ENCODE results near the gene GOPC.

GOPC gene

GRCh38 chr6:117514655-117515054, 87.7 kb downstream of the GOPC start:
- DNase-seq (ENCODE audit: low read depth in 2 of 2), result no peak

- no peak for DNase-seq (ENCODE audit: low read depth in 2 of 2)
Measured at GRCh38 chr6:117513778-117514365, 88.4 kb downstream of the GOPC start.

- no peak for DNase-seq (ENCODE audit: low read depth in 2 of 2)
Measured at GRCh38 chr6:117512987-117513573, 89.2 kb downstream of the GOPC start.

- DNase-seq (ENCODE audit: low read depth in 2 of 2), result no peak
Measured at GRCh38 chr6:117512056-117512828, 90.1 kb downstream of the GOPC start.
